ENCODE results near the gene XPO6. TPM values are rescaled to one million over a fixed set of nuclear protein-coding genes. Genes with fewer than 3 reads are reported as not detected.

The XPO6 gene
- total RNA-seq, 1 experiment from 2014 or later, result 106 TPM

- H3K9me3 ChIP-seq (ENCODE audit: low read length), result no peaks in the 10 kb centered on the region
- peaks cover 62% of the 10 kb centered on the region for H3K79me2 ChIP-seq (ENCODE audit: low read length)
- H2AFZ ChIP-seq (ENCODE audit: low read length), result no peak overlapping the region
- no peaks in the 10 kb centered on the region for H3K27me3 ChIP-seq (ENCODE audit: low read length)
- peaks cover 36% of the 10 kb centered on the region for H4K20me1 ChIP-seq (ENCODE audit: low read length)
- H3F3A ChIP-seq (ENCODE audit: low read length, unreplicated experiment), result no peaks in the 10 kb centered on the region
- peak overlapping the region; percentile 94 for H3K4me2 ChIP-seq (ENCODE audit: low read length)
- peak overlapping the region; percentile 91 for H3K9ac ChIP-seq (ENCODE audit: low read length)
- ChIA-PET POLR2A (ENCODE audit: unreplicated experiment) (no interaction called here), CTCF (no interaction called here)
- H3K36me3 ChIP-seq (ENCODE audit: low read depth, low read length), result peaks cover 15% of the 10 kb centered on the region
- TF ChIP-seq EZH2phosphoT487 (IDR thresholded peaks at IDR 0.05; ENCODE audit: borderline replicate concordance, low read length), result no peak
- no peak for TF ChIP-seq EZH2 (IDR thresholded peaks at IDR 0.05; ENCODE audit: low read length, unreplicated experiment)
- TF ChIP-seq CTCF (conservative IDR thresholded peaks at IDR 0.05; ENCODE audit: low read depth, low read length), result no peak
- no peaks in the 10 kb centered on the region for H3K9me2 ChIP-seq (replicated peaks; ENCODE audit: low read length)
- ATAC-seq, result no peak
- BruUV-seq (replicated peaks), result no TSS peak
- peaks cover 32% of the 10 kb centered on the region for H3K4me1 ChIP-seq (ENCODE audit: insufficient read depth, low read length)
- intact Hi-C loops (cut with micrococcal nuclease), result loop anchor here (5.0 kb wide), 1 partner anchor 43 kb away; no protein-coding TSS in a partner anchor
- DNase-seq, result no peak
- H3K4me3 ChIP-seq (ENCODE audit: low read length), result peak overlapping the region; percentile 98
- no peak overlapping the region for H3K27ac ChIP-seq (ENCODE audit: low read length)
These were observed 1.5 kb downstream of the XPO6 start for GRCh38 chr16:28210264-28210663.

GRCh38 chr16:28208824-28209223 lies 2.9 kb downstream of the XPO6 start:
- BruUV-seq (replicated peaks), result no TSS peak
- intact Hi-C loops (cut with micrococcal nuclease), result no loop called here
- Histone ChIP-seq H3K9me3 (ENCODE audit: low read length) (no peaks in the 10 kb centered on the region), H3K4me2 (ENCODE audit: low read length) (peak overlapping the region; percentile 54; the same call in 1 of the 2 replicates), H3F3A (ENCODE audit: low read length, unreplicated experiment) (no peaks in the 10 kb centered on the region), H3K36me3 (ENCODE audit: low read depth, low read length) (peaks cover 27% of the 10 kb centered on the region), H3K79me2 (ENCODE audit: low read length) (peaks cover 76% of the 10 kb centered on the region), H3K4me1 (ENCODE audit: insufficient read depth, low read length) (peaks cover 32% of the 10 kb centered on the region), H3K9me2 (replicated peaks; ENCODE audit: low read length) (no peaks in the 10 kb centered on the region), H3K27ac (ENCODE audit: low read length) (no peak overlapping the region), H3K9ac (ENCODE audit: low read length) (no peak overlapping the region), H2AFZ (ENCODE audit: low read length) (no peak overlapping the region), H3K27me3 (ENCODE audit: low read length) (no peaks in the 10 kb centered on the region), H3K4me3 (ENCODE audit: low read length) (peak overlapping the region; percentile 40), H4K20me1 (ENCODE audit: low read length) (peaks cover 37% of the 10 kb centered on the region)
- ATAC-seq (no peak), DNase-seq (no peak)
- CTCF ChIA-PET, result no interaction called here
- TF ChIP-seq CTCF (conservative IDR thresholded peaks at IDR 0.05; ENCODE audit: low read depth, low read length), result no peak
- TF ChIP-seq EZH2 (IDR thresholded peaks at IDR 0.05; ENCODE audit: low read length, unreplicated experiment), result no peak
- TF ChIP-seq EZH2phosphoT487 (IDR thresholded peaks at IDR 0.05; ENCODE audit: borderline replicate concordance, low read length), result no peak
- POLR2A ChIA-PET (ENCODE audit: unreplicated experiment), result no interaction called here

- peaks cover 43% of the 10 kb centered on the region for H4K20me1 ChIP-seq (ENCODE audit: low read length)
- no peaks in the 10 kb centered on the region for H3K27me3 ChIP-seq (ENCODE audit: low read length)
- DNase-seq (no peak), ATAC-seq (no peak)
- H3K9me3 ChIP-seq (ENCODE audit: low read length), result no peaks in the 10 kb centered on the region
- no peak overlapping the region for H2AFZ ChIP-seq (ENCODE audit: low read length)
- peaks cover 32% of the 10 kb centered on the region for H3K4me1 ChIP-seq (ENCODE audit: insufficient read depth, low read length)
- H3K4me3 ChIP-seq (ENCODE audit: low read length), result no peak overlapping the region
- no TSS peak for BruUV-seq (replicated peaks)
- ChIA-PET POLR2A (ENCODE audit: unreplicated experiment) (no interaction called here), CTCF (no interaction called here)
- H3K79me2 ChIP-seq (ENCODE audit: low read length), result peaks cover 83% of the 10 kb centered on the region
- H3K9ac ChIP-seq (ENCODE audit: low read length), result no peak overlapping the region
- H3K27ac ChIP-seq (ENCODE audit: low read length), result no peak overlapping the region
- peaks cover 27% of the 10 kb centered on the region for H3K36me3 ChIP-seq (ENCODE audit: low read depth, low read length)
- H3K9me2 ChIP-seq (replicated peaks; ENCODE audit: low read length), result no peaks in the 10 kb centered on the region
- 0 out of 2 replicates have a peak overlapping the region, but pooled peaks have one; percentile 54 for H3K4me2 ChIP-seq (ENCODE audit: low read length)
- TF ChIP-seq EZH2phosphoT487 (IDR thresholded peaks at IDR 0.05; ENCODE audit: borderline replicate concordance, low read length) (no peak), CTCF (conservative IDR thresholded peaks at IDR 0.05; ENCODE audit: low read depth, low read length) (no peak), EZH2 (IDR thresholded peaks at IDR 0.05; ENCODE audit: low read length, unreplicated experiment) (no peak)
- intact Hi-C loops (cut with micrococcal nuclease), result no loop called here
- H3F3A ChIP-seq (ENCODE audit: low read length, unreplicated experiment), result no peaks in the 10 kb centered on the region
These were observed 3.6 kb downstream of the XPO6 start for GRCh38 chr16:28208131-28208530.

All from PC-3 (cell line).